KMS-11 (cell line): ENCODE measurements around the gene EVA1C.

ENCODE experiments used
- H2AFZ ChIP-seq: fragments of 200-600 bp; sonication (generic); 2 replicates; pipeline ENCODE4 v1.6.1; 2016; ENCODE audit warnings: antibody characterized with exemption, mixed run types, low read depth
- H3K27ac ChIP-seq: fragments of 200-600 bp; sonication (generic); 2 replicates; pipeline ENCODE4 v1.6.1; 2016; ENCODE audit warnings: mild to moderate bottlenecking, mixed run types
- H3K27me3 ChIP-seq: fragments of 200-600 bp; sonication (generic); 2 replicates; pipeline ENCODE4 v1.6.1; 2017; ENCODE audit warnings: mild to moderate bottlenecking, low read depth, mixed run types, moderate library complexity; ENCODE audit not compliant: insufficient read depth
- H3K36me3 ChIP-seq: fragments of 200-600 bp; sonication (generic); 2 replicates; pipeline ENCODE4 v1.6.1; 2017; ENCODE audit warnings: mild to moderate bottlenecking, mixed run types; ENCODE audit not compliant: insufficient read depth
- H3K4me1 ChIP-seq: fragments of 200-600 bp; sonication (generic); 2 replicates; pipeline ENCODE4 v1.6.1; 2016; ENCODE audit warnings: mild to moderate bottlenecking, low read depth, mixed run types; ENCODE audit not compliant: poor library complexity, severe bottlenecking
- H3K4me2 ChIP-seq: fragments of 200-600 bp; sonication (generic); 2 replicates; pipeline ENCODE4 v1.7.0; 2016; ENCODE audit warnings: mild to moderate bottlenecking, mixed run types
- H3K4me3 ChIP-seq: fragments of 200-600 bp; sonication (generic); IDR thresholded peaks from 2 replicates; pipeline ENCODE4 v1.6.1; 2017; ENCODE audit warnings: low read depth, low read length, mixed read lengths; ENCODE audit not compliant: insufficient read depth
- H3K79me2 ChIP-seq: fragments of 200-600 bp; sonication (generic); 2 replicates; pipeline ENCODE4 v1.6.1; 2016; ENCODE audit warnings: low read depth, mixed run types; ENCODE audit not compliant: insufficient read depth
- H3K9ac ChIP-seq: fragments of 200-600 bp; sonication (generic); 2 replicates; pipeline ENCODE4 v1.6.1; 2016; ENCODE audit warnings: mild to moderate bottlenecking, mixed run types
- H4K20me1 ChIP-seq: fragments of 200-600 bp; sonication (generic); 2 replicates; pipeline ENCODE4 v1.6.1; 2016; ENCODE audit warnings: mild to moderate bottlenecking, mixed run types; ENCODE audit not compliant: insufficient read depth
- CTCF ChIP-seq: fragments of 200-600 bp; sonication (generic); conservative IDR thresholded peaks from 2 replicates; pipeline ENCODE4 v1.6.1; 2017; ENCODE audit warnings: low read depth, mild to moderate bottlenecking, antibody characterized with exemption, low read length, moderate library complexity, mixed read lengths

EVA1C gene

DNA sequence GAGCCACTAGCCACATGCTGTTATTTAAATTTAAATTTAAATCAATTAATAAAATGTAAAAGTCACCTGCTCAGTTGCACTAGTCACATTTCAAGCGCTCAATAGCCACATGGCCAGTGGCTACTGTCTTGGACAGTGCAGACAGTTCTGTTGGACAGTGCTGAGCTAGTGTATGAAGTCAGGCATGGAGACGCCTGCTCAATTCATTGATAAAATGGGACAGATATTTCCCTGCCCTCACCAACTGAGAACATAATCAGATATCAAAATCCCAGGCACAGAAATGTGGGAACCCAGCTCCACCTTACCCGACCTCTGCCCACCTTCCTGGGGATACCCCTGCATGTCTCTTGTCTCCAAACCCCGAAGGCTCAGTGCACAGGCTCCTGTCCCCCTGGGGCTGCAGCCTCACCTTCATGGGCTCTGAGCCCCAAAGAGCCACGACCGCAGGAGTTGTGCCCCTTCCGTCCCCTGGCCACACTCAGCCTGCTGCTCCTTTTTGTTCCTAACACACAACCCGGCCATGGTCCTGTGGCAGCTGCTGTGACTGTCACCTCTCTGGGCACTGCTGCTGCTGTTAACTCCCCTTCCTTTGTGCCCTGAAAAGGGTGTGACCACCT, 109.3 kb downstream of the EVA1C start:
- H2AFZ ChIP-seq: no peak overlapping the region
- TF ChIP-seq CTCF: no peak

GRCh38 chr21:32523463-32523862, 111.0 kb downstream of the EVA1C start:
- no peak for TF ChIP-seq CTCF
- Histone ChIP-seq H2AFZ (no peak overlapping the region), H3K9ac (no peak overlapping the region), H3K36me3 (no peaks in the 10 kb centered on the region), H3K27me3 (no peaks in the 10 kb centered on the region), H3K27ac (no peak overlapping the region), H3K4me2 (no peak overlapping the region), H4K20me1 (no peaks in the 10 kb centered on the region), H3K79me2 (no peaks in the 10 kb centered on the region), H3K4me3 (no peak overlapping the region), H3K4me1 (no peaks in the 10 kb centered on the region)

More for the DNA sequence above, 109.3 kb downstream of the EVA1C start:
- H4K20me1 ChIP-seq: no peaks in the 10 kb centered on the region
- no peak overlapping the region for H3K4me3 ChIP-seq
- no peaks in the 10 kb centered on the region for H3K27me3 ChIP-seq
- no peak overlapping the region for H3K4me2 ChIP-seq
- H3K9ac ChIP-seq: no peak overlapping the region
- H3K36me3 ChIP-seq: no peaks in the 10 kb centered on the region
- no peaks in the 10 kb centered on the region for H3K79me2 ChIP-seq
- no peaks in the 10 kb centered on the region for H3K4me1 ChIP-seq
- no peak overlapping the region for H3K27ac ChIP-seq

DNA sequence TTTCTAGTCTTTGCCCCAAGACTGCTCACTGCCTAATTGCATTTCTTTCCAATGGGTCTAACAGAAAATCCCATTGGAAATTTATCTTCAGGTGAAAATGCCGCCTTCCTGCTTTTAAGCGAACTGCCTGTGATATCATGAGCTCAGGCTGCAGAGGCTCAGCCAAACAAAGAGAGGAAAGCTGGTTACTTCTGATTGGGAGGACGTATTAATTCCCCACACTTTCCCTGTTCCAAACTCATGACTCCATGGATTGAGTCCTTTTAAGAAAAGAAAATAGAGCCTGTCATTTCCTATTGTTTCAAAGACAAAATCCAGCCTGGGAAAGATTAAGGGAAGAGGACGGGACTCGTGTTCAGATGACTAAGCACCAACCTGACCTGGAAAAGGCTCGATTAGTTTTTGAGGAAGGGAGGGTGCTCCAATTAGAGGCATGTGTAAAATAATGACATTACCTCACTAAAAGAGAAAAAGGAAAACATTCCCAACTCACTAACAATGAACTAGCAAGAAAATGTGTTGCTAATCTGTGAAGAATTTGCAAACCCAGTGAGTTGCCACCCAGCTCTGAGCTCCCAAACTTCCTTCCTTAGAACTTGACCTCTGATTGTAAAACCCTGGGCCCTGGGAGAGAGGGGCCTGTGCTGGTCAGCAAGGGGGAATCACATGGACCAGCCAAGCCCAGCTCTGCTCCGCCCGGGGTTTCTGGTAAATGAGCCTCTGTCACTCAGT, 111.6 kb downstream of the EVA1C start:
- Histone ChIP-seq H3K27me3 (no peaks in the 10 kb centered on the region), H2AFZ (no peak overlapping the region), H3K27ac (no peak overlapping the region), H3K4me3 (no peak overlapping the region), H3K4me2 (no peak overlapping the region), H3K9ac (no peak overlapping the region), H3K36me3 (no peaks in the 10 kb centered on the region), H3K4me1 (no peaks in the 10 kb centered on the region), H4K20me1 (no peaks in the 10 kb centered on the region), H3K79me2 (no peaks in the 10 kb centered on the region)
- no peak for TF ChIP-seq CTCF

DNA sequence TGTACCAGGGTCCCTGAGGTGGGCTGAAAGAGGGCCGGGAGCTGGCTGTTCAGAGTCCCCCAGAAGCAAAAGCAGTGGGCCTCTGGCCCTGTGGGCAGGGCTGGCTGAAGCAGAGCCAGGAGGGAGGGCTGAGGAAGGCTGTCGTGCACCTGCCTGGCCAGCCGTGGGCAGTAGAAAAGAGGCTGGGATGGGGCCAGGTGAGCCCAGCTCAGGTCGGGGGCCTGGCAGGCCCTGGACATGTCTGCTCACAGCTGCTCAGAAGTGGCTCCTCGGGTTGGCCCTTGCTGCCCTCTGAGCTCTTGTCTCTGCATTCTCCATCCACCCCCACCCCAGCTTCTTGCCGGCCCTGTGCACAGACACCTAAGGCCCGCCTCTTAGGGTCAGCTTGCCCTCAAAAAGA, 112.8 kb downstream of the EVA1C start:
- Histone ChIP-seq H3K4me2 (no peak overlapping the region), H3K27ac (no peak overlapping the region), H3K9ac (no peak overlapping the region), H2AFZ (no peak overlapping the region), H3K4me3 (no peak overlapping the region), H4K20me1 (no peaks in the 10 kb centered on the region), H3K27me3 (no peaks in the 10 kb centered on the region), H3K79me2 (no peaks in the 10 kb centered on the region), H3K4me1 (no peaks in the 10 kb centered on the region), H3K36me3 (no peaks in the 10 kb centered on the region)
- TF ChIP-seq CTCF: no peak
